SH-SY5Y (cell line): ENCODE data around the gene CAMTA1.

Source experiments
- GATA2 ChIP-seq: IDR thresholded peaks from 2 replicates; pipeline ENCODE4 v1.6.1; 2011; ENCODE audit warnings: mild to moderate bottlenecking, low read depth, low read length
- GATA3 ChIP-seq: IDR thresholded peaks from 2 replicates; pipeline ENCODE4 v1.6.1; 2011; ENCODE audit warnings: low read depth, mild to moderate bottlenecking, low read length, moderate library complexity

- TF ChIP-seq GATA2 (no peak), GATA3 (no peak)
These were observed 836.3 kb downstream of the CAMTA1 start for GRCh38 chr1:7621334-7622219.
